ENCODE measurements around the gene DDX52.
"Not testable (repeated sequence)": the region's sequence is repeated elsewhere in the genome, so short reads cannot be mapped to it uniquely, and the experiment has no call there.

Gene DDX52

GRCh38 chr17:37643869-37644268 lies 623 bp upstream of the DDX52 start:
- peak overlapping the region; percentile 97 for H3K4me3 ChIP-seq (ENCODE audit: low read length)
- no peak overlapping the region for H3K27ac ChIP-seq (ENCODE audit: low read length)

GRCh38 chr17:37642681-37643080 lies 565 bp downstream of the DDX52 start:
- H3K4me2 ChIP-seq (ENCODE audit: low read length), result peak overlapping the region; percentile 93
- peaks cover 10% of the 10 kb centered on the region for H3K4me1 ChIP-seq (ENCODE audit: low read length)
- peak overlapping the region; percentile 97 for H3K4me3 ChIP-seq (ENCODE audit: low read length)
- H4K20me1 ChIP-seq (ENCODE audit: insufficient read depth, low read length), result no peaks in the 10 kb centered on the region
- TF ChIP-seq CTCF (IDR thresholded peaks at IDR 0.05; ENCODE audit: low read depth, low read length) (no peak), EZH2phosphoT487 (IDR thresholded peaks at IDR 0.05; ENCODE audit: low read depth) (no peak)
- H3K9ac ChIP-seq (ENCODE audit: low read length), result peak overlapping the region; percentile 89
- no peaks in the 10 kb centered on the region for H3K9me3 ChIP-seq (ENCODE audit: insufficient read depth, low read length)
- H3K79me2 ChIP-seq (ENCODE audit: low read length), result peaks cover 45% of the 10 kb centered on the region
- peak overlapping the region; percentile 78 for H2AFZ ChIP-seq (ENCODE audit: low read depth, low read length)
- peaks cover 27% of the 10 kb centered on the region for H3K27me3 ChIP-seq (ENCODE audit: low read depth, low read length)
- peak overlapping the region; percentile 20 for H3K27ac ChIP-seq (ENCODE audit: low read length)
- H3K36me3 ChIP-seq (replicated peaks; ENCODE audit: low read depth, low read length), result peaks cover 18% of the 10 kb centered on the region

More at GRCh38 chr17:37643869-37644268, 623 bp upstream of the DDX52 start:
- Histone ChIP-seq H3K9ac (ENCODE audit: low read length) (peak overlapping the region; percentile 89), H3K9me3 (ENCODE audit: insufficient read depth, low read length) (no peaks in the 10 kb centered on the region), H4K20me1 (ENCODE audit: insufficient read depth, low read length) (no peaks in the 10 kb centered on the region), H3K27me3 (ENCODE audit: low read depth, low read length) (peaks cover 39% of the 10 kb centered on the region), H3K79me2 (ENCODE audit: low read length) (peaks cover 37% of the 10 kb centered on the region), H3K4me1 (ENCODE audit: low read length) (peaks cover 10% of the 10 kb centered on the region), H2AFZ (ENCODE audit: low read depth, low read length) (peak overlapping the region; percentile 92), H3K36me3 (replicated peaks; ENCODE audit: low read depth, low read length) (peaks cover 10% of the 10 kb centered on the region), H3K4me2 (ENCODE audit: low read length) (peak overlapping the region; percentile 76)
- TF ChIP-seq CTCF (IDR thresholded peaks at IDR 0.05; ENCODE audit: low read depth, low read length) (no peak), EZH2phosphoT487 (IDR thresholded peaks at IDR 0.05; ENCODE audit: low read depth) (no peak)

- H3K4me2 ChIP-seq (ENCODE audit: low read length), result no peak overlapping the region
- no peaks in the 10 kb centered on the region for H4K20me1 ChIP-seq (ENCODE audit: insufficient read depth, low read length)
These were observed 3.2 kb downstream of the DDX52 start for GRCh38 chr17:37640015-37640414.

GRCh38 chr17:37637956-37638355 lies 5.3 kb downstream of the DDX52 start:
- Histone ChIP-seq H3K4me3 (ENCODE audit: low read length) (no peak overlapping the region), H3K9ac (ENCODE audit: low read length) (no peak overlapping the region), H3K4me2 (ENCODE audit: low read length) (no peak overlapping the region), H3K36me3 (replicated peaks; ENCODE audit: low read depth, low read length) (peaks cover 34% of the 10 kb centered on the region), H2AFZ (ENCODE audit: low read depth, low read length) (no peak overlapping the region), H3K9me3 (ENCODE audit: insufficient read depth, low read length) (no peaks in the 10 kb centered on the region), H4K20me1 (ENCODE audit: insufficient read depth, low read length) (no peaks in the 10 kb centered on the region), H3K4me1 (ENCODE audit: low read length) (peaks cover 7% of the 10 kb centered on the region), H3K79me2 (ENCODE audit: low read length) (peaks cover 42% of the 10 kb centered on the region), H3K27me3 (ENCODE audit: low read depth, low read length) (no peaks in the 10 kb centered on the region), H3K27ac (ENCODE audit: low read length) (no peak overlapping the region)
- TF ChIP-seq EZH2phosphoT487 (IDR thresholded peaks at IDR 0.05; ENCODE audit: low read depth), result no peak
- no peak for TF ChIP-seq CTCF (IDR thresholded peaks at IDR 0.05; ENCODE audit: low read depth, low read length)

More at GRCh38 chr17:37640015-37640414, 3.2 kb downstream of the DDX52 start:
- Histone ChIP-seq H3K27me3 (ENCODE audit: low read depth, low read length) (peaks cover 9% of the 10 kb centered on the region; the same call in 1 of the 2 replicates), H3K4me3 (ENCODE audit: low read length) (no peak overlapping the region), H2AFZ (ENCODE audit: low read depth, low read length) (no peak overlapping the region), H3K4me1 (ENCODE audit: low read length) (peaks cover 10% of the 10 kb centered on the region), H3K79me2 (ENCODE audit: low read length) (peaks cover 45% of the 10 kb centered on the region), H3K36me3 (replicated peaks; ENCODE audit: low read depth, low read length) (peaks cover 34% of the 10 kb centered on the region), H3K9me3 (ENCODE audit: insufficient read depth, low read length) (no peaks in the 10 kb centered on the region), H3K27ac (ENCODE audit: low read length) (no peak overlapping the region), H3K9ac (ENCODE audit: low read length) (no peak overlapping the region)
- TF ChIP-seq CTCF (IDR thresholded peaks at IDR 0.05; ENCODE audit: low read depth, low read length) (no peak), EZH2phosphoT487 (IDR thresholded peaks at IDR 0.05; ENCODE audit: low read depth) (no peak)

GRCh38 chr17:37616430-37616829 lies 26.8 kb downstream of the DDX52 start:
- H3K9me3 ChIP-seq (ENCODE audit: insufficient read depth, low read length); H2AFZ ChIP-seq (ENCODE audit: low read depth, low read length); H3K27me3 ChIP-seq (ENCODE audit: low read depth, low read length); H3K4me2 ChIP-seq (ENCODE audit: low read length); H4K20me1 ChIP-seq (ENCODE audit: insufficient read depth, low read length); H3K4me3 ChIP-seq (ENCODE audit: low read length); H3K4me1 ChIP-seq (ENCODE audit: low read length); H3K27ac ChIP-seq (ENCODE audit: low read length); H3K79me2 ChIP-seq (ENCODE audit: low read length); H3K9ac ChIP-seq (ENCODE audit: low read length): not testable (repeated sequence)
- peaks cover 52% of the 10 kb centered on the region for H3K36me3 ChIP-seq (replicated peaks; ENCODE audit: low read depth, low read length)

Measured in OCI-LY3 (cell line).